D721Med (cell line): ENCODE data around the gene MAP4K5.
"Not testable (repeated sequence)": the region's sequence is repeated elsewhere in the genome, so short reads cannot be mapped to it uniquely, and the experiment has no call there.

ENCODE experiments used
- DNase-seq: peaks from one replicate; pipeline ENCODE4 v3.0.0; 2011; ENCODE audit warnings: low spot score; ENCODE audit not compliant: insufficient read length
- FAIRE-seq: peaks from 2 replicates; lab custom pipeline; 2011; peaks lifted over from hg19 to GRCh38; lab: Jason Lieb, UNC
- CTCF ChIP-seq: IDR thresholded peaks from 2 replicates; pipeline ENCODE4 v1.5.1; 2012; ENCODE audit warnings: mild to moderate bottlenecking, control low read depth; ENCODE audit not compliant: insufficient read depth; ENCODE audit errors: missing control alignments

MAP4K5 gene

GRCh38 chr14:50560931-50561285, 28.5 kb upstream of the MAP4K5 start:
- DNase-seq = no peak
- no peak for TF ChIP-seq CTCF
- no peak for FAIRE-seq

- DNase-seq (no peak), FAIRE-seq (no peak)
- TF ChIP-seq CTCF = no peak
These were observed 27.9 kb upstream of the MAP4K5 start, which contains the start of gene ATL1 for GRCh38 chr14:50559990-50560930. Gene ATL1, plus strand, starts transcription at chr14:50560145. Its CDS starts 121 bp downstream, at chr14:50560266.

GRCh38 chr14:50552796-50553195, 20.4 kb upstream of the MAP4K5 start:
- not testable (repeated sequence) for DNase-seq, FAIRE-seq

GRCh38 chr14:50551877-50552276, 19.5 kb upstream of the MAP4K5 start:
- no peak for TF ChIP-seq CTCF
- FAIRE-seq (no peak), DNase-seq (no peak)

- no peak for FAIRE-seq
- no peak for DNase-seq
- TF ChIP-seq CTCF = no peak
These were observed 17.9 kb upstream of the MAP4K5 start for GRCh38 chr14:50550294-50550693.

- FAIRE-seq (no peak), DNase-seq (no peak)
- no peak for TF ChIP-seq CTCF
These were observed 13.2 kb upstream of the MAP4K5 start for GRCh38 chr14:50545618-50546017.

GRCh38 chr14:50544911-50545310, 12.5 kb upstream of the MAP4K5 start:
- no peak for TF ChIP-seq CTCF
- FAIRE-seq (no peak), DNase-seq (no peak)
